ENCODE measurements around the gene FKBP5.

GRCh38 chr6:35681298-35681697 is 7.4 kb downstream of the FKBP5 start:
- TF ChIP-seq CTCF (IDR thresholded peaks at IDR 0.05) (no peak), ZFP36 (IDR thresholded peaks at IDR 0.05; ENCODE audit: borderline replicate concordance, partially characterized antibody) (no peak)
